ENCODE measurements around the gene AUP1.

Gene AUP1

GRCh38 chr2:74571058-74571457 lies 41.6 kb upstream of the AUP1 start:
- Histone ChIP-seq H2AFZ (ENCODE audit: low read depth) (no peak overlapping the region), H3K79me2 (ENCODE audit: insufficient read depth, low read depth) (no peaks in the 10 kb centered on the region), H3K36me3 (ENCODE audit: insufficient read depth) (no peaks in the 10 kb centered on the region), H3K4me2 (no peak overlapping the region), H3K4me1 (ENCODE audit: low read depth, poor library complexity, severe bottlenecking) (no peaks in the 10 kb centered on the region), H3K9ac (no peak overlapping the region), H3K27ac (no peak overlapping the region), H3K4me3 (IDR thresholded peaks at IDR 0.05; ENCODE audit: insufficient read depth, low read depth, low read length) (no peak overlapping the region), H4K20me1 (ENCODE audit: insufficient read depth) (no peaks in the 10 kb centered on the region), H3K27me3 (ENCODE audit: insufficient read depth, low read depth) (no peaks in the 10 kb centered on the region)
- no peak for TF ChIP-seq CTCF (conservative IDR thresholded peaks at IDR 0.05; ENCODE audit: low read depth, low read length)

- no peak for TF ChIP-seq CTCF (conservative IDR thresholded peaks at IDR 0.05; ENCODE audit: low read depth, low read length)
- no peak overlapping the region for H3K27ac ChIP-seq
- H3K4me3 ChIP-seq (IDR thresholded peaks at IDR 0.05; ENCODE audit: insufficient read depth, low read depth, low read length) = no peak overlapping the region
- no peaks in the 10 kb centered on the region for H3K4me1 ChIP-seq (ENCODE audit: low read depth, poor library complexity, severe bottlenecking)
- no peaks in the 10 kb centered on the region for H3K27me3 ChIP-seq (ENCODE audit: insufficient read depth, low read depth)
- H3K4me2 ChIP-seq = no peak overlapping the region
- no peaks in the 10 kb centered on the region for H3K79me2 ChIP-seq (ENCODE audit: insufficient read depth, low read depth)
- H4K20me1 ChIP-seq (ENCODE audit: insufficient read depth) = no peaks in the 10 kb centered on the region
- no peak overlapping the region for H3K9ac ChIP-seq
- no peak overlapping the region for H2AFZ ChIP-seq (ENCODE audit: low read depth)
- H3K36me3 ChIP-seq (ENCODE audit: insufficient read depth) = no peaks in the 10 kb centered on the region
These were observed 40.2 kb upstream of the AUP1 start for GRCh38 chr2:74569686-74570085.

- no peak overlapping the region for H3K4me2 ChIP-seq
- H3K4me1 ChIP-seq (ENCODE audit: low read depth, poor library complexity, severe bottlenecking) = no peaks in the 10 kb centered on the region
- no peaks in the 10 kb centered on the region for H3K27me3 ChIP-seq (ENCODE audit: insufficient read depth, low read depth)
- no peaks in the 10 kb centered on the region for H3K36me3 ChIP-seq (ENCODE audit: insufficient read depth)
- no peak overlapping the region for H2AFZ ChIP-seq (ENCODE audit: low read depth)
- H3K79me2 ChIP-seq (ENCODE audit: insufficient read depth, low read depth) = no peaks in the 10 kb centered on the region
- TF ChIP-seq CTCF (conservative IDR thresholded peaks at IDR 0.05; ENCODE audit: low read depth, low read length) = no peak
- no peak overlapping the region for H3K4me3 ChIP-seq (IDR thresholded peaks at IDR 0.05; ENCODE audit: insufficient read depth, low read depth, low read length)
- H3K9ac ChIP-seq = no peak overlapping the region
- no peaks in the 10 kb centered on the region for H4K20me1 ChIP-seq (ENCODE audit: insufficient read depth)
- no peak overlapping the region for H3K27ac ChIP-seq
These were observed 38.4 kb upstream of the AUP1 start for GRCh38 chr2:74567881-74568280.

- Histone ChIP-seq H3K4me1 (ENCODE audit: low read depth, poor library complexity, severe bottlenecking) (no peaks in the 10 kb centered on the region), H3K79me2 (ENCODE audit: insufficient read depth, low read depth) (no peaks in the 10 kb centered on the region), H4K20me1 (ENCODE audit: insufficient read depth) (no peaks in the 10 kb centered on the region), H3K27ac (no peak overlapping the region), H3K9ac (no peak overlapping the region), H3K36me3 (ENCODE audit: insufficient read depth) (no peaks in the 10 kb centered on the region), H3K4me2 (no peak overlapping the region), H3K27me3 (ENCODE audit: insufficient read depth, low read depth) (no peaks in the 10 kb centered on the region; the same call in 1 of the 2 replicates), H2AFZ (ENCODE audit: low read depth) (no peak overlapping the region), H3K4me3 (IDR thresholded peaks at IDR 0.05; ENCODE audit: insufficient read depth, low read depth, low read length) (no peak overlapping the region)
- no peak for TF ChIP-seq CTCF (conservative IDR thresholded peaks at IDR 0.05; ENCODE audit: low read depth, low read length)
These were observed 37.2 kb upstream of the AUP1 start for GRCh38 chr2:74566754-74567085.
